GM20431 (cell line): Measurements from ENCODE around the gene RUBCNL.

Experiments
- in situ Hi-C: fragments of 300-500 bp; cut with MseI, MboI; formaldehyde crosslinking; loops from one replicate; pipeline ENCODE4 v1.15.0; 2020; ENCODE audit warnings: low sequenced_read_pairs; ENCODE audit not compliant: unreplicated experiment

Gene RUBCNL

DNA sequence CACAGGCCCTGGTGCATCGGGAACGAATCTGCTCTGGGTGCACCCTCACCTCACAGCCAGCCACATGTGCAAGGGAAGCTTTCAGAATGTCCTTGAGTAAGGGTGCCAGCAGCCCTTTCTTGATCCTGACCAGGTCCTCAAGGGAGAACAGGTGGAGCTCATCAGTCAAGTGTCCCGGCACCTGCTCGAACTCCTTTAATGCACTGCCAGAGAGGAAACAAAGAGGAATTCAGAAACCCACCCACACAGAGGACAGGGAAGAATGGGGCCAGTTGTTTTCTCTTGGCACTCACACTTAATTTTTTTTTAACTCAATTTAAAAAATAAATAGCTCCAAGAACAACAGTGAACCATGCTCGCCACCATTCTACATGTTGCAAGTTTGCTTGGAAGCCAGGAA is 41.7 kb downstream of the RUBCNL start:
- in situ Hi-C loops = no loop called here

DNA sequence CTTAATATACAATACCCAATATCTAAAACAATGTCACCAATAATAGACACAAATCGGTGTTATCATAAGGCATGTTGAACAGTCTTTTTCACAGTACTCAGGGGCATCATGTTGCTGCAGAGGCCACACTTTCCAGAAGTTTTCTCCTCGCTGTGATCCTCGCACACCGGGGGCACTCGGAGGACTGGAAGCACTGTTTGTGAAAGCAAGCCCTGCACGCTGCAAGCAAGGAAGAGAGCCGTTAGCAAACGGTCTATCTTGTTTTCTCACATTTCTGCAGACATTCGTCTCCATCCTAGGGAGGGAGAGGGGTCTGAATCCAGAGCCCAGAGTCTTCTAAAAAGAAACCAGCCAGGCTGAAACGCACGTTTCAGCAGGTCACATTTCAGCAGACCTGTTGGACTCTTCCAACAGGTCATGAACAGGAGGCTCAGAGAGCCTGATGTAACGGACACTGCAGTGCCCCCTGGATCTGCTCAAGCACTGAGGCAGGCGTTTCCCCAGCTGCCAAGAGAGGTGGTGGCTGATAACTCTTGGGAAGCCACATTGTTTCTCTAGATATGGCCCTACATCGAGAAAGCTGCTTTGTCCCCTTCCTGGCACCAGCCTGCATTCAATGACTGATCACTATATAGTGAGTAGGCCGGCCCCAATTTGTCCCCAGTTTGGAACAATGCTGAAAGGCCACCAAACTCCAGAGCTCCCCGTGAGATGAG is 43.6 kb downstream of the RUBCNL start:
- in situ Hi-C loops = no loop called here

DNA sequence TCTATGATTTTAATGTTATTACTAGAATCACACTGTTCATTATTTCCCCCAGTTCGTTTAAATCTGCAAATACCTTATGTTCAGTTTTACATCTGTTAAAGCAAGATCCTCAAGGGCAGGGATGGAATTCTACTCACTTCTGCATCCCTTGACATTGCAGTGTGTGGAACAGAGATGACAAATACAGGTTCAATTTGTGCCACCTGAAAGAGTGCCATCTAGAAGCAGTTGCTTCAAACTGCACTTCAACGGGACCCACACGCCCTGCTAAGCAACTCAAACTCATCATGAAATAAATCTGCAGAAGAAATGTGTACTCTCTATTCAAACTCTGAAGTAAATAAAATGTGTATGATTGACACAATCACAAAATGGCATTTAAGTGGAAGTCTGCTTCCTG is 44.5 kb downstream of the RUBCNL start:
- in situ Hi-C loops = no loop called here

DNA sequence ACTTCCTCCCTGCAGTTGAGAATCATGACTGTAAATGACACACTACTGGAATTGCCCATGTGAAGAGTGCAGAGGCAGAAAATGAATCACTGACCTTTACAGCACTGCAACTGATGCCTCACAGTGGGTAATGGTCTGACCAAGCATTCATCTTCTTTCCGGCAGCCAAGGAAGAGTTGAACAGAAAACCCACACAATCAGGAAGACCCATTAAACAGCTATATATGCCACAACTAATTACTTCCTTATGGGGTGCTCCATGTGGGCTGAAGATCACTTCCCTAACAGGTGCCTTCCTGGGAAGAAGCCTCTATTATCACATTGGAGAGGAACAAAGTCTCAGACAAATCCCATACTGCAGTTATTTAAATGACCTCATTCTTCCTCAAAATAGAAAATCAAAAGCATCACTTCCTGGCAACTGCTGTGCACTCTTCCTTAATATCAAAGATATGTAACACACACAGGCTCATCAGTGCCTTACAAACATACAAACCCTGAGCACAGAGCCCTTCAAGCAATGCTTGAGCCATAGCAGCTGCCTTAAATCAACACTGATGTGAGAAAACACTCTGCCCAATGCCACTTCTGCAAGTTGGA is 45.8 kb downstream of the RUBCNL start:
- in situ Hi-C loops = no loop called here

DNA sequence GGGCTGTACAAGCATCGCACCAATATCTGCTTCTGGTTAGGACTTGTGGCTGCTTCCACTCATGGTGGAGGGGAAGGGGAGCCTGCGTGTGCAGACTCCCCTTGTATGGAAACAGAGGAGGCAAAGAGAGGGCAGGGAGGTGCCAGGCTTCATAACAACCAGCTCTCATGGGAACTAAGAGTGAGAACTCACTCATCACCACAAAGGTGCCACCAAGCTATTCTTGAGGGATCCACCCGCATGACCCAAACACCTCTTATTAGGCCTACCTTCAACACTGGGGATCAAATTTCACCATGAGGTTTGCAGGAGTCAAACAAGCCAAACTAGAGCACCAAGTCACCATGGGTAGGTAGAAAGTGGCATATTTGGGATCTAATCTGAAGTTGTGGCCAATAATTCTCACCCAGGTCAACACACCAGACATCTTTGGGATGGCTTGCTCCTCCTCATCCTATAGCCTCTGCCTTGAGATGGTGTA is 46.4 kb downstream of the RUBCNL start:
- in situ Hi-C loops = no loop called here

DNA sequence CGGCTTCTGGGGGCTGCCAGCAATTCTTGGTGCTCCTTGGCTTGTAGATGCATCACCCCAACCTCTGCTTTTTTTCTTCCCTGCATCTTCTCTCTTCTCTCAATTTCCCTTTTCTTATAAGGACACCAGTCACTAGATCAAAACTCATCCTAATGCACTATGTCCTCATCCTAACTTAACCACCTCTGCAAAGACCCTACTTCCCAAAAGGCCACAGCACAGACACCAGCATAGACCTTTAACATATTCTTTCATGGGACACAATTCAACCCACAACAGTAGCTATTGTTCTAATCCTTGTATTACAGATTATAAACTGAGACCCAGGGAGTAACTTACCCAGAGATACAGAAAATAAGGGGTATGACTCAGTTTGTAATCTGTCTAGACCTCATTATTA is 47.0 kb downstream of the RUBCNL start:
- in situ Hi-C loops = no loop called here

DNA sequence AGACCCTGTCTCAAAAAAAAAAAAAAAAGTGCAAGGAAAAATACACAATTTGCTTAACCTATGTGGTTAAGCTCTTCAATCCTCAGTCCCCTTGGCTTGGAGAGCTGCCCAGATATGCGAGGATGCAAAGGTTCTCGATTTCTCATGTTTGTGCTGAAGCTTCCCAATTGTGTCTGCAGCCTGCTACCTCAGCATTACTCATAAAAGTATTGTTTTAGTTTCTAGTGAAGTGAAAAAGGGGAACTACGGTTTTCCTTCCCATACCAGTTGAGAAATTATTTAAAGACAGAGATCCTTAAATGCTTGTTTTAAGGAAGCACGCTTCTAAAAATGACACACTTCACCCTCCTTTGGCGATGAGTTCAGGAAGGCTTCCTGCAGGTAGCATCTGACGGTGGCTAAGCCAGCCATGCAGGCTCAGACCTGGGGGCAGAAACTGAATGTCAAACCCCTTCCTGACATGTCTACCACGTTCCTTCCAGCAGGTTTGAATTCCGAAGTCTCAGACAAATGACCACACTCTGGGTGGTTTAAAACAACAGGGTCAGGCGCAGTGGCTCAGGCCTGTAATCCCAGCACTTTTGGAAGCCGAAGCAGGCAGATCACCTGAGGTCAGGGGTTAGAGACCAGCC is 47.9 kb downstream of the RUBCNL start:
- in situ Hi-C loops = no loop called here

DNA sequence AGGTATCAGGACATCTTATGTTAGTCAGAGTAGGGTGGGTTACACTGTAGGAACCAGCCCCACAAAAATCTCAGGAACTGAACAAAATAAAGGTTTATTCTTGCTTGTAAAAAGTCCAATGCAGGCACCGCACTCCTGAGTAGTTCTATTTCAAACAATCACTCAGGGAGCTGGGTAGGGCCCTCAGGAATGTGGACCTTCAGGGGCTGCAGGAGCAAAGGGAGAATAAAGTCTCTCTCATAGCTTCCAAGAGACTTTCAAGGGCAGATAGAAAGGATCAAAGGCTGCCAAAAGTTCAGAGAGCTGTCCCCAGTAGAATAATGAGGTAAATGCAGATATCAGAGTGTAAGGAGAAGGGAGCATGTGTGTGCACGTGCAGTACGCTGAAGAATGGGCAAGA is 49.4 kb downstream of the RUBCNL start:
- in situ Hi-C loops = no loop called here

DNA sequence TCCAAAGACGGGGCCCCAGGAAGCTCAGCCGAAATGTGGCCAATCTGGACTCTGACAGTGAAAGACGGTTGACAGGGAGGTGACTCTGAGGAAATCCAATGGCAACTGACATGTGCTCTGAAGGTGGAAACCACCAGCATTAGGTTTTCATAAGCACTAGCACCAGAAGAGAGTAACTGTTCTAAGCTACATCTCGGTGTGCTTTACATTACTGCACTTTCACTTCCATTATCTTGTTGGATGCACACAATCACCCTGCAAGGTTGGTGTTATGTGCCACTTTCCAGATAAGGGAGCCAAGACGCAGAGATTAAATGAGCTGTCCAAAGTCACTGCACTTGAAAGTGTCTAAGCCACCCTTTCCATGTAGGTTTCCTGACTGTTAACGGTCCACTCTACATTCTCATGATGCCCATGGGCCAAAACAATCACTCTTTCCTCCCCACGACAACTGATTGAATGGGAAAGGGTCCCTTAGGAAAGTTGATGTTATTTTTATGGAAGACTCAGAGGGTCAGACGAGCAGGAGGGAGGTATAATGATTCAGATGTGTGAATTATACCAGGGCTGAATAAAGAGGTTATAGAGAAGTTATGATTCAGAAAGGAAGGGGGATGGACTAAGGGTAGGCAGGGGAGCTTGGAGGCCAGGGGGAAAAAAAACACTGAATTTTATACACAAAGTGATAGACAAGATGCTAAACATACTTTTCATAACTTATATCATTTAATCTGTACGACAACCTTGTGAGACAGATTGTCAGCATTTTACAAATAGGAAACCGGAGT is 52.8 kb downstream of the RUBCNL start:
- in situ Hi-C loops = no loop called here

DNA sequence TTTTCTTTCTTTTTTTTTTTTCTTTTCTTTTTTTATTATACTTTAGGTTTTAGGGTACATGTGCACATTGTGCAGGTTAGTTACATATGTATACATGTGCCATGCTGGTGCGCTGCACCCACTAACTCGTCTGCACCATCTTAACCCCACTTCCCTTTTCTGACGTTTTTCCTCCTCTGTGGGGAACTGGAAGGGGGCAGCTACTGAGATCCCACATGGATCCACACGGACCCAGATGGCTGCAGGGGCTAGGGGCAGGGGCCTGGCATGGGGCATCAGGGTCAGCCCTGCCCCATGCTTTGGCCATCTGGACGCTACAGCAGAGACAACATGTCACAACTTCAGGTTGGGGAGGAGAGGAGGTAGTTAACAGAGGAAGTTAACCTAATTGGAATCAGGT is 54.3 kb downstream of the RUBCNL start:
- in situ Hi-C loops = no loop called here

DNA sequence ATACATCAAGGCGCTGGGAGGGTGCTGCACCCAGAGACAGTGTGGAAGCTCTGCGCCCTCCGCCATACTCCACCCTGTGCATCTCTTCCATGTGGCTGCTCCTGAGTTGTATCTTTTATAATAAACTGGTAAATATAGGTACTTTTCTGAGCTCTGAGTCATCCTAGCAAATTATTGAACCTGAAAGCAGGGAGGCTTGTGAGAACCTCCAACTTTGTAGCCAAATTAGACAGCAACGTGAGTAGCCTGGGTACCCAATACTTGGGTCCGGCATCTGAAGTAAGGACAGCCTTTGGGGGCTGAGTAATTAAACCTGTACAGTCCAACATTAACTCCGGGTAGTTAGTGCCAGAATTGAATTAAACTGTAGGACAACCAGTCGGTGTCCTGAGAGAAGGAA is 57.4 kb downstream of the RUBCNL start:
- in situ Hi-C loops = no loop called here

DNA sequence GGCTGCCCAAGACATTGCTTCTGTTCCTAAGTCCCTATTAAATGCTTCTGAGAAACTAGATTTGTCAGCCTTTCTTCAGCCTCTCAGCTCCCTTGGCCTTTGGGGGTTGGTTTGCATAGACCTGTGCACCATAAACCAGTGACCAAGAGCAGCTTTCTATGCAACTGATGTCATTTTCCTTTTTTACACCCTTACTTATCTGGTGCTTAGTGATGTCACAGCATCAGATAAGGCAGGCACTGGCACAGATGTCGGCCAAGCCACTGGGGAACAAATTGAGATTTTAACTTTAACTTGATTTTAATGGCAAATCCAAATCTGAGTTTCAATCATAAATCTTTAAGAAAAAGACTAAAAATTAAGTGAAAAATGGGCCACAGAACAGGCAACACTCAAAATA is 59.8 kb downstream of the RUBCNL start:
- in situ Hi-C loops = no loop called here

DNA sequence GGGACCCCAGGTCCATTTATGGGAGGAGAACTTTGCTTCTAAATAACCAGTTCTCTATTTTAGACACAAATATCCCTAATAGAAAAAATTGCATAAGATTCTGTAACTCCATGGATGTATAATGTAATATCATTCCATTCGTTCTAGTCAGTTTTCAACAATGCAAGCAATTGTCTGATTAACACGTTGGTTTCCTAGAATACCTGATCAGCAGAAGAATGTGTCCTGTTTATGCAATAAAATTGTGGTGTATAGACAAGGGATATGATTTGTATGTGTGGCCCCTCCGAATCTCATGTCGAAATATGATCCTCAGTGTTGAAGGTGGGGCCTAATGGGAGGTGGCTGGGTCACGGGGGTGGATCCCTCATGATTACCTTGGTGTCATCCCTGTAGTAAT is 62.1 kb downstream of the RUBCNL start:
- in situ Hi-C loops = no loop called here

DNA sequence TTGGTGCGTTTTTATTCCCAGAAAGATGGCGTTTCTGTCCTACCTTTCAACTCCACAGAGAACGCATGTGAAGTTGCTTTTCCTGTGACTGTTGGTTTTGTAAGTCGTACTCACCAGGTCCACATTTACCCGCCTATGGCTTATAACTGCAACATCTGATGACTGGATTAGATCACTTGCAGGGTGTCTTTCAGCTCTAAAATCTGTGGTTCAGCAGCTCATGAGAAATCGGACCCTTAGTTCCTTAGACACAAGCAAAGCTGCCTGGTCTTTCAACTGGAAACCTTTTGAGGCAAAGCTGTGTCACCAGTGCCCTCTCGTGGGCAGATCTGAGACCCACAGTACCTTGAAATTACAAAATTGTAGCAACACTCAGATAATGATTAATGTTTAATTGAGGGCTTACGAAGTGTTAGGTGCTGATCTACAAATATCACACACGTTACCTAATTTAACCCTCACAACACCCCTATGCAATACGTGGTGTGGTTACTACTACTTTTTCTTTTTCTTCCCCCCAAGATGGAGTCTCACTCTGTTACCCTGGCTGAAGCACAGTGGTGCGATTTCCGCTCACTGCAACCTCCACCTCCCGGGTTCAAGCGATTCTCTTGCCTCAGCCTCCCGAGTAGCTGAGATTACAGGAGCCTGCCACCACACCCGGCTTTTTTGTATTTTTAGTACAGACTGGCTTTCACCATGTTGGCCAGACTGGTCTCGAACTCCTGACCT is 65.4 kb downstream of the RUBCNL start:
- in situ Hi-C loops = no loop called here

DNA sequence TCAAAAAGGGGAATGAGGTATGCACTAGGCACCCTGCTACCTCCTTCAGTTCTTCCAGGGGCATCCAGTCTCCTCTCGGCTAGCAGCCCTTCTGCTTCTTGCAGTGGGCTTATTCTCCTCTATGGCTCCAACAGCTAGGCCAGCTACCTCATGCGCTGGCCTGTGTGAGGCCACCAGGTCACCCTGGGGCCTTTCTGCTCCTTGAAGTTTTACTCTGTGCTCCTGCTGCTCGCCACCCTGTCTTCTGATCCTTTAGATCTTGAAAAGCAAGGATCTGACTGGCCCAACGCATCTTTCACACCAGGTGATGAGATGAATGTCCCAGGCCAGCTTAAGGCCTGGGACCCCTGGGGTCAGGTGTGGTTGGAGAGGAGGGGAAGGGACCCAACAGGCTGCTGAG is 66.2 kb downstream of the RUBCNL start:
- in situ Hi-C loops = no loop called here

DNA sequence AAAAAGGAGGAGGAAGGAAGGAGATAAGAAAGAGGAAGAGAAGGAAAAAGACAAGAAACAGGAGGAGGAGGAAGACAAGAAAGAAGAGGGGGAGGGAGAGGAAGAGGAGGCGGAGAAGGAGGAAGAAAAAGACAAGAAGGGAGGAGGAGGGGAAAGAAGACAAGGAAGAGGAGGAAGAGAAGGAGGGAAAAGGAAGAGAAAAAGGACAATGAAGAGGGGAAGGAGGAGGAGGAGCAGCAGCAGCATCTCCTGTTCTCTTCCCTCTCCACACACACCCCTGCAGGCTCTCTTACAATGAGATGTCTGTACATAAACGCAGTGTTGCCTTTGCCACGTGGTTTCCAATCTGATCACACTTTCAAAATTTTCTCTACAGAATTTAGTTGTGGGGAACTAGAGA is 66.6 kb downstream of the RUBCNL start:
- in situ Hi-C loops = no loop called here

DNA sequence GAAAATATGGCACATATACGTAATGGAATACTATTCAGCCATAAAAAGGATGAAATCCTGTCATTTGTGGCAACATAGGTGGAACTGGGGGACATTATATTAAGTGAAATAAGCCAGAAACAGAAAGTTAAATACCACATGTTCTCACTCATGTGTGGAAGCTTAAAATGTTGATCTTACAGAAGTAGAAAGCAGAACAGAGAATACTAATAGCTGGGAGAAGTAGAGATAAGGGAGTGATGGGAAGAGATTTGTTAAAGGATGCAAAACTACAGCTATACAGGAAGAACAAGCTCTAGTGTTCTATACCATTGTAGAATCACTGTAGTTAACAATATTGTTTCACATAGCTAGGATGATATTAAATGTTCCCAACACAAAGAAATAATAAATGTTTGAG is 68.1 kb downstream of the RUBCNL start:
- in situ Hi-C loops = no loop called here

DNA sequence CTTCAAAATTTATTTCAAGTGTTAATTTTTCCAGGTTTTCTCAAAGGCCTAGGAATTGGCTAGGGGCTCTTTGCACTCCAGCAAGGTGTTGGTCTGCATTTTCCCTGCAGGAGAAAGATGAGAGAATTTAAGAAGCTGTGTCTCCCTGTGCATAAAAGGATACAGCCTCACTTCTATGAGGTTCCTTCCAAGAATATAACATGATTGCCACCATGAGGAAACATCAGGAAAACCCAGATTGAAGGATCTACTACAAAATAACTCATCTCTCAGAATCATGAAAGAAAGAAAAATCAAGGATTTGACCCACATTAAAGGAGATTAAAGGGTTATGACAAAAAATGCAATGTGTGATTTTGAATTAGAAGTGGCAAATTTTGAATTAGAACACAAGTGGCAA is 69.9 kb downstream of the RUBCNL start:
- in situ Hi-C loops = no loop called here

DNA sequence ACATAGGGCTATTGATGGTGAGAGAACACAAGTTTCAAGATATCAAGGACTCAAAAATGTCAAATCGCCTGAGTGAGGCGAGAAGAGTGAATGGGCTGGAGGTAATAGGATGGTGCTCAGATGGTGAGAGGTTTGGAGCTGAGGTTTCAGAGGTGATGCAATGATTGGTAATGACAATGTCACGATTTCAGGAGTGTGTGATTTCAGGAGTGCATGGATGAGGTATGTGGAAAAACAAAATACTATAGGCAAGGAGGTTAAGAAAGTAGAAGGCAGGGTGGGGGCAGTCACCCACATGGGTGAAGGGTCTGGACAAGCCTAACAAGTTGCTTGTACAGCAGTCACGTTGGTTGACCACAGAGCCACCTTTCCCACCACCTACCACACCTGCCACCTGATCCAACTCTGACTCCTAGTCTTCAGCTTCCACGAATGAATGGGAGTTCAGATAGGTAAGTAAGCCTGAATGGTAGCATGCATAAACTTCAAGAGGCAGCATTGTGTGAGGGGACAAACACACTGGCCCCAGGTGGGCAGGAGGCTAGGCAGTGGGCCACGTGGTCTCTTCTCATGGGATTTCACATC is 71.5 kb downstream of the RUBCNL start:
- in situ Hi-C loops = no loop called here

DNA sequence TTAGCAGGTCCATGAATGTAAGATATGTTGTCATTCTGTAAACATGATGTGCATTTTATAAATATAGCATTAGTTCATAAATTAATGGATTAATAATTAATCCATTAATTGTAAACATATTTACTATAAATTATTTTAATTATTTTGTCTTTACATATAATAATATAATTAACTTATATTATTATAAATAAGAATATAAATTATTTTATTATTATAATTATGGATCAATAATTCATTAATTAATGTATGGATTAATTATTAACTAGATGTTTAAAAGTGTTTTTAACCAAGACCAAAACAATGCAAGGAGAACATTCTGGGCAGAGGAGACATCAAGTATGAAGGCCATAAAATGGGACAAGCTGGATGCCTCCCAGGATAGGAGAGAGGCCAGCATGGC is 72.0 kb downstream of the RUBCNL start:
- in situ Hi-C loops = no loop called here
